Esophagus muscularis mucosa (tissue), 4 donors: Measurements from ENCODE around the gene SAMD3. TPM values are rescaled to one million over a fixed set of nuclear protein-coding genes. Genes with fewer than 3 reads are reported as not detected.
"Not testable (repeated sequence)": the region's sequence is repeated elsewhere in the genome, so short reads cannot be mapped to it uniquely, and the experiment has no call there.

ENCODE experiments used
- DNase-seq: peaks from one replicate; pipeline ENCODE4 v3.0.0-alpha.2; 2017; ENCODE audit errors: extremely low spot score
- H3K27ac ChIP-seq, 4 donors: fragments of 200-600 bp; sonication (generic); replicated peaks in 1 of 4; 1 replicate in 3 of 4; 2 replicates in 1 of 4; pipeline ENCODE4 v1.5.1; 2016 to 2019; ENCODE audit warnings: mild to moderate bottlenecking in 1 of 4
- H3K27me3 ChIP-seq, 4 donors: fragments of 200-600 bp; sonication (generic); one replicate each; pipeline versions ENCODE4 v1.5.1 to v1.6.0; 2016 to 2019
- H3K36me3 ChIP-seq, 4 donors: fragments of 200-600 bp; sonication (generic); one replicate each; pipeline ENCODE4 v1.5.1; 2016 to 2019
- H3K4me1 ChIP-seq, 4 donors: fragments of 200-600 bp; sonication (generic); one replicate each; pipeline ENCODE4 v1.5.1; 2016 to 2019
- H3K4me3 ChIP-seq, 4 donors: fragments of 200-600 bp; sonication (generic); 1 replicate in 2 of 4; 2 replicates in 2 of 4; pipeline ENCODE4 v1.5.1; 2016 to 2019; ENCODE audit warnings: mild to moderate bottlenecking in 4 of 4, moderate library complexity in 1 of 4
- H3K9me3 ChIP-seq, 4 donors: fragments of 200-600 bp; sonication (generic); 1 replicate in 3 of 4; 2 replicates in 1 of 4; pipeline ENCODE4 v1.5.1; 2016 to 2019
- EP300 ChIP-seq: sonication (generic); formaldehyde crosslinking; IDR thresholded peaks from one replicate; pipeline ENCODE4 v1.6.1; 2017; ENCODE audit warnings: antibody characterized with exemption
- POLR2A ChIP-seq: fragments of 450-650 bp; IDR thresholded peaks from one replicate; pipeline ENCODE4 v1.6.1; 2017; ENCODE audit warnings: antibody characterized with exemption, moderate library complexity, mild to moderate bottlenecking, low read depth
- POLR2AphosphoS5 ChIP-seq, 2 donors: sonication (generic); formaldehyde crosslinking; IDR thresholded peaks; one replicate each; pipeline ENCODE4 v1.6.1; 2017; ENCODE audit warnings: antibody characterized with exemption in 2 of 2
- WGBS: methylation state at CpG from one replicate; pipeline ENCODE4 v1.1.5; 2018; 5-methylcytosine and 5-hydroxymethylcytosine counted together
- intact Hi-C: fragments of 100-400 bp; cut with DNase I; formaldehyde crosslinking; loops from one replicate; pipeline ENCODE4 v1.15.1; 2023
- total RNA-seq, 4 donors: library from RNA; depleted of rRNA; stranded (reverse); fragments of >200 nt; gene quantifications; one replicate each; pipeline versions ENCODE4 v1.1.0 to v1.2.1, GENCODE V29; 2016
- TF ChIP-seq, protein P1 (sequence below), 3 experiments: fragments of 200-600 bp in 2 of 3; fragments of 450-650 bp in 1 of 3; sonication (generic) in 2 of 3; IDR thresholded peaks; one replicate each; pipeline ENCODE4 v1.5.1; 2017 to 2019; ENCODE audit warnings: antibody characterized with exemption in 3 of 3, mild to moderate bottlenecking in 2 of 3, moderate library complexity in 1 of 3

SAMD3 gene
- total RNA-seq, 4 donors from 2014 or later, result 0.39 to 2.7 TPM; not detected in 2

DNA sequence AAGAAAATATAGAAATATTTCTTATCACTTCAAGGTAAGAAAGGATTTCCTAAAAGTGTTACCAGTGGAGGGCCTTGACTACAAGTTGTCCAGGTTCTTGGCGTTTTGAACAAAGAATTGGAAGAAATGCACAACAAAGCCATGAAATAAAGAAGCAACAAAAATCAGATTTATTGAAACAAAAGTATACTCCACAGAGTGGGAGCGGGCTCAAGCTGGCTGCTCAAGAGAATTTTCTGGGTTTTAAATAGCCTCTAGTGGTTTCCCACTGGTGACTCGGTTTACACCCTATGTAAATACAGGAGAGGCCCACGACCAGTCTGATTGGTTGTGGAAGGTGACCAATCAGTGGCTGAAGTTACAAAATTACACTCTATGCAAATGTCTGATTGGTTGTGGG lies 64.2 kb downstream of the SAMD3 start:
- Histone ChIP-seq H3K9me3 (no peaks in the 10 kb centered on the region), H3K27ac (no peak overlapping the region), H3K27me3 (no peaks in the 10 kb centered on the region), H3K36me3 (no peaks in the 10 kb centered on the region), H3K4me3 (no peak overlapping the region), H3K4me1 (no peaks in the 10 kb centered on the region)
- 96% methylated on average over 4 of the region's 4 CpGs for WGBS
- intact Hi-C loops, result no loop called here
- TF ChIP-seq EP300 (no peak), POLR2AphosphoS5 (IDR thresholded peaks at IDR 0.05) (no peak), POLR2A (no peak)
- DNase-seq, result no peak

DNA sequence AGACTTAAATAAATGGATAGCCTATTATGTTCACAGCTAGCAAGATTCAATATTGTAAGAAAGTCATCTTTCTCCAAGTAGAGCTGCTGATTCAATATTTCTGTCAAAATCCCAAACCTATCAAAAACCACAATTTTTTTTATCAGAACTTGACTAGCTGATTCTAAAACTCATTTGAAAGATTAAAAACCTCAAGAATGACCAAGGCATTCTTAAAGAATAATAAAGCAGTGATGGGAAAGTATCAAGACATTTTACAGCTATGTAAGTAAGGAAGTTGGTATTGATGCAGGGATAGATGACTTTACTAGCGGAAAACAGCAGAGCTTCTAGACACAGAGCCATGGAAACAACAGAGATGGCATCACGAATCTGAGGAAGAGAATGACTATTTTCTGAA lies 64.7 kb downstream of the SAMD3 start:
- TF ChIP-seq, protein P1, sequence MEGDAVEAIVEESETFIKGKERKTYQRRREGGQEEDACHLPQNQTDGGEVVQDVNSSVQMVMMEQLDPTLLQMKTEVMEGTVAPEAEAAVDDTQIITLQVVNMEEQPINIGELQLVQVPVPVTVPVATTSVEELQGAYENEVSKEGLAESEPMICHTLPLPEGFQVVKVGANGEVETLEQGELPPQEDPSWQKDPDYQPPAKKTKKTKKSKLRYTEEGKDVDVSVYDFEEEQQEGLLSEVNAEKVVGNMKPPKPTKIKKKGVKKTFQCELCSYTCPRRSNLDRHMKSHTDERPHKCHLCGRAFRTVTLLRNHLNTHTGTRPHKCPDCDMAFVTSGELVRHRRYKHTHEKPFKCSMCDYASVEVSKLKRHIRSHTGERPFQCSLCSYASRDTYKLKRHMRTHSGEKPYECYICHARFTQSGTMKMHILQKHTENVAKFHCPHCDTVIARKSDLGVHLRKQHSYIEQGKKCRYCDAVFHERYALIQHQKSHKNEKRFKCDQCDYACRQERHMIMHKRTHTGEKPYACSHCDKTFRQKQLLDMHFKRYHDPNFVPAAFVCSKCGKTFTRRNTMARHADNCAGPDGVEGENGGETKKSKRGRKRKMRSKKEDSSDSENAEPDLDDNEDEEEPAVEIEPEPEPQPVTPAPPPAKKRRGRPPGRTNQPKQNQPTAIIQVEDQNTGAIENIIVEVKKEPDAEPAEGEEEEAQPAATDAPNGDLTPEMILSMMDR (IDR thresholded peaks at IDR 0.05), result no peak
- TF ChIP-seq EP300, result no peak
- no peak for TF ChIP-seq POLR2AphosphoS5 (IDR thresholded peaks at IDR 0.05)
- TF ChIP-seq POLR2A, result no peak
- Histone ChIP-seq H3K4me1 (no peaks in the 10 kb centered on the region), H3K4me3 (no peak overlapping the region), H3K27me3 (no peaks in the 10 kb centered on the region), H3K27ac (no peak overlapping the region), H3K36me3 (no peaks in the 10 kb centered on the region), H3K9me3 (no peaks in the 10 kb centered on the region)
- WGBS, result 88% methylated on average over 2 of the region's 2 CpGs
- intact Hi-C loops, result no loop called here
- DNase-seq, result no peak

DNA sequence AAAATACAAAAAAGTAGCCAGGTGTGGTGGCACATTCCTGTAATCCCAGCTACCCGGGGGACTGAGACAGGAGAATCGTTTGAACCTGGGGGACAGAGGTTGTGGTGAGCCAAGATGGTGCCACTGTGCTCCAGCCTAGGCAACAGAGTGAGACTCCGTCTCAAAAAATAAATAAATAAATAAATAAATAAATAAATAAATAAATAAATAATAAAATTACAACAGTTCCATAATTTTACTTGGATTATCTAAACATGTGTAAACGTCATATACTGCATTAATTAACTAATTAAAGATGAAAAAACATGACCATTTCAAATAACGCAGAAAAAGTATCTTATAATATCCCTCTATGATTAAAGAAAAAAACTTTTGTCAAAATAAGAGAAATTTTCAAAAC lies 65.8 kb downstream of the SAMD3 start:
- TF ChIP-seq EP300 (no peak), POLR2AphosphoS5 (IDR thresholded peaks at IDR 0.05) (no peak), POLR2A (no peak)
- TF ChIP-seq, protein P1 (IDR thresholded peaks at IDR 0.05), result no peak
- no peak overlapping the region for H3K27ac ChIP-seq
- no peak for DNase-seq
- H3K27me3 ChIP-seq, result no peaks in the 10 kb centered on the region
- intact Hi-C loops, result no loop called here
- H3K36me3 ChIP-seq, result no peaks in the 10 kb centered on the region
- H3K9me3 ChIP-seq, result no peaks in the 10 kb centered on the region
- 93% methylated on average over 5 of the region's 5 CpGs for WGBS
- no peak overlapping the region for H3K4me3 ChIP-seq
- H3K4me1 ChIP-seq, result no peaks in the 10 kb centered on the region

DNA sequence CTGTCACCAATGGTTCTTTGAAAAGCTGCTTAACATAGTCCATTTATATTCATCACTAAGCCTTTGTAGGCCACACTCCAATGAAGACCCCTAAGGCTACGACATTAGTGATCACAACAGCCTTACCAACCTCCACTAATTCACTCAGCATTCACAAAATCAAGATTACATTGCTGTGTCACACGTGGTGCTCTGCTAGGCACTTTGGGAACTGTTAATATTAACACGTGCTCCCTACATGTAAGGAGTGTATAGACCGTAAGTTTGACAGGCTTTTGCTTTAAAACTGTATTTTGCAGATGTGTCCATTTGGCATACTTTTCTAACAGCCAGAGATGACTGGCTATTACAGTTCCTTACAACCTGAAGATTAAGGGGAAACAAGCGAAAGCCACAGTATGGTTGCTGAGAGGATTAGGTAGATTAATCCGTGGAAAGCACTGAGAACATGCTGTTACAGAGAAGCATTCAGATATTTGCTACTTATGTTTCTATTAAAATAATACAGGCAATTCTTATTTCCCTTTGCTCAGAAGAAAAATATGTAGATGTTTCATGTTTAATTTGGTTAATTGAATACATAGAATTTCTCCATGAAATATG lies 69.7 kb downstream of the SAMD3 start:
- no peak for TF ChIP-seq POLR2A
- no peak for TF ChIP-seq EP300
- TF ChIP-seq, protein P1 (IDR thresholded peaks at IDR 0.05), result no peak
- TF ChIP-seq POLR2AphosphoS5 (IDR thresholded peaks at IDR 0.05), result no peak
- H3K27ac ChIP-seq, result no peak overlapping the region
- intact Hi-C loops, result no loop called here
- no peak for DNase-seq
- 93% methylated on average over 6 of the region's 6 CpGs for WGBS
- no peaks in the 10 kb centered on the region for H3K36me3 ChIP-seq
- no peaks in the 10 kb centered on the region for H3K27me3 ChIP-seq
- no peaks in the 10 kb centered on the region for H3K9me3 ChIP-seq
- no peak overlapping the region for H3K4me3 ChIP-seq
- no peaks in the 10 kb centered on the region for H3K4me1 ChIP-seq

DNA sequence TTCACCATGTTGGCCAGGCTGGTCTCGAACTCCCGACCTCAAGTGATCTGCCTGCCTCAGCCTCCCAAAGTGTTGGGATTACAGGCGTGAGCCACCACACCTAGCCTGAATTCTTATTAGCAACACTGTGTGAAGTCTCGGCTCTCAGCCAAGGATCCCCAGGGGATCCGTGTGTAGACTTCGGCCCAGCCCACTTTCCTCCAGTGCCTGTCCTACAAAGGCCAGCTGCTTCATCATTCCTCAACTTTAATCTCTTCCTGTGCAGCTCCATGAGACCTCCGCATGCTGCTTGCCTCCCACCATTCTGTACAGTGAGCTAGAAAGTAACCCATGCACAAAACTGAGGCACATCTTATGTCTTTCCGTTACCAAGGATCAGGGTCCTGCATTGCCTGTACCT lies 71.8 kb downstream of the SAMD3 start:
- DNase-seq, result no peak
- WGBS, result 76% methylated on average over 8 of the region's 8 CpGs
- Histone ChIP-seq H3K9me3 (no peaks in the 10 kb centered on the region), H3K36me3 (no peaks in the 10 kb centered on the region), H3K27me3 (no peaks in the 10 kb centered on the region), H3K4me1 (no peaks in the 10 kb centered on the region), H3K4me3 (no peak overlapping the region), H3K27ac (no peak overlapping the region)
- no peak for TF ChIP-seq POLR2AphosphoS5 (IDR thresholded peaks at IDR 0.05)
- no peak for TF ChIP-seq POLR2A
- no peak for TF ChIP-seq EP300
- intact Hi-C loops, result no loop called here

DNA sequence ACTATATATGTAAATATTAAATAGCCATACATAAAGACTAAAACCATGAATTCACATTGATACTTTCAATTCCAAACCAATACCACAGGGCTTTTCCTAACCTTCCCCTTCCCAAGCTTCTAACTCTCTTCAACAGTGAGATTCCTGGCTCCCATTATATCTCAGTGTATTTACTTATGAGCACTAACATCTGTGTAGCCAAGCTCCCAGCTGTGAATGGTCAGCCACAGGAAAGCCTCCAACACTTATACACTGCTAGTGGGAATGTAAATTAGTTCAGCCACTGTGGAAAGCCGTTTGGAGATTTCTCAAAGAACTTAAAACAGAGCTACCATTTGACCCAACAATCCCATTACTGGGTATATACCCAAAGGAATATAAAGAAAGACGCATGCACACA lies 73.7 kb downstream of the SAMD3 start:
- H3K4me1 ChIP-seq, H3K36me3 ChIP-seq, H3K27ac ChIP-seq, H3K27me3 ChIP-seq, H3K9me3 ChIP-seq, intact Hi-C loops, H3K4me3 ChIP-seq, DNase-seq: not testable (repeated sequence)
- WGBS, result 90% methylated on average over 2 of the region's 2 CpGs
